Fibroblast of gingiva (primary cell): ENCODE results near the gene OR1F1.

Source experiments
- DNase-seq: peaks from one replicate; pipeline ENCODE4 v3.0.0-alpha.2; 2011; ENCODE audit warnings: low read depth

OR1F1 gene

DNA sequence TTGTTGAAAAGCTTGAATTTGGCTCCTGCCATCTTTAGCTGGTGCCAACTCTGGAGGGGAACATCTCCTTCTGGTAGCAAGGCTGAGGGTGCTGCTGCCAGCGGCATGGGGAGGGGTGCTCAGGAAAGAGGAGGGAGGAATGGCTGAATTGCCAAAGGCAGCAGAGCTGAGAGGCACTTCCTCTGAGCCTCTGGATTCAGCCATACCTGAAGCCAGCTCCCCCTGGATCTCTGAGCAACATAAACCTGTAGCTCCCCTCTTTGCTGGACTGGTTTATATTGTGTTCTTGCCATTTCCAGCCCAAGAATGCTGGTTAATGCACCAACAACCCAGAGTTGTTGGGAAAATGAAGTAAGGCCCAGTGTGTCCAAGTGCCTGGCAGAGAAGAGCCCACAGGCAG lies 61.0 kb downstream of the OR1F1 start:
- DNase-seq: no peak

DNA sequence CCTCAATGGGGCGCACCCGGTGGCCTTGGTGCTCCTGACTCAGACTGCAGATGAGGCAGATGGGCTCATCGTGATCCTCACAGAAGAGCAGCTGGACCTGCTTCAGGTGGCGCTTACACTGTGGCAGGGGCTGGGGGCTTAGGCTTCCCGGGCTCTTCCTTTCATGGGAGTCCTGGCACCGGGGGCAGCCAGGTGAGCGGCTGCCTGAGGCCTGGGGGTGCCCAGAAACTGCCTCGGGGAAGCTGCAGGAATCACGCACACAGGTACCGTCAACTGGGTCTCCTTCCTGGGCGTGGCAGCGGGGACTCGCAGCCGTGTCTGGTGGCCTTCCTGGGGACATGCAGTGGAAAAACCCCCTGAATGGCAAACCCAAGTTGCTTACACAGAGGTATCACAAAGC lies 61.4 kb downstream of the OR1F1 start:
- DNase-seq: no peak

DNA sequence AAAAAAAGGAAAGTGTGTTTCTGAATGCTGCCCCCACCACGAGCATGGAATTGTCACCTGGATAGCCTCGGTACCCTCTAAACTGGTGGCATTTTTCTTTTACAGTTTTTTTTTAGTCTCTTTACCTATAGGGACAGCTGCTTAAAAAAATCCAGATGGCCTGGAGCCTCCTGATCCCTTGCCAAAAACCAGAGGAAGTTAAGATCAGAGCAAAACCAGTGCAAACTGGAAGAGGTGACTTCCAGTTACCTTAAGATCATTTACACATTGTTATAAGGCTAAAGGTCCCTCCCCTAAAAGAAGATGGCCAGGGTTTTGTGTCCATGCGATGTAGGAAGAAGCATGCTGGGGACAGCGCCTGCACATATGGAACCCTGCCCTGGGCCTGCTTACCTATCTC lies 65.0 kb downstream of the OR1F1 start:
- no peak for DNase-seq

- DNase-seq: no peak
Observed at GRCh38 chr16:3254309-3254708, 66.3 kb downstream of the OR1F1 start.
